Osteoblast (primary cell): ENCODE results near the gene MSRB2. TPM values are rescaled to one million over a fixed set of nuclear protein-coding genes. Genes with fewer than 3 reads are reported as not detected.

Experiments used
- DNase-seq: peaks from one replicate; pipeline ENCODE4 v3.0.0; 2011; ENCODE audit warnings: low spot score, mixed read lengths; ENCODE audit not compliant: insufficient read length; ENCODE audit errors: missing footprints
- H2AFZ ChIP-seq: 2 replicates; pipeline ENCODE4 v1.6.0; 2011; ENCODE audit warnings: mild to moderate bottlenecking, low read length
- H3K27ac ChIP-seq: 2 replicates; pipeline ENCODE4 v1.5.1; 2011; ENCODE audit warnings: mild to moderate bottlenecking, low read depth, low read length, moderate library complexity
- H3K27me3 ChIP-seq: 2 replicates; pipeline ENCODE4 v1.6.0; 2012; ENCODE audit warnings: mild to moderate bottlenecking, control low read depth, inconsistent platforms, low read length, moderate library complexity; ENCODE audit not compliant: insufficient read depth
- H3K36me3 ChIP-seq: 2 replicates; pipeline ENCODE4 v1.5.1; 2011; ENCODE audit warnings: mild to moderate bottlenecking, low read length, control low read depth, moderate library complexity; ENCODE audit not compliant: insufficient read depth
- H3K4me1 ChIP-seq: 2 replicates; pipeline ENCODE4 v1.5.1; 2011; ENCODE audit warnings: mild to moderate bottlenecking, low read length, control low read depth, moderate library complexity; ENCODE audit not compliant: insufficient read depth
- H3K4me2 ChIP-seq: 2 replicates; pipeline ENCODE4 v1.6.0; 2011; ENCODE audit warnings: mild to moderate bottlenecking, low read length; ENCODE audit not compliant: insufficient read depth
- H3K4me3 ChIP-seq: fragments of 200-600 bp; sonication (generic); 3 replicates; pipeline ENCODE4 v1.5.1; 2012; ENCODE audit warnings: mild to moderate bottlenecking, low read length, inconsistent platforms; ENCODE audit not compliant: insufficient read depth
- H3K79me2 ChIP-seq: 2 replicates; pipeline ENCODE4 v1.6.0; 2012; ENCODE audit warnings: mild to moderate bottlenecking, low read length, control low read depth, inconsistent platforms; ENCODE audit not compliant: insufficient read depth
- H3K9me3 ChIP-seq: 2 replicates; pipeline ENCODE4 v1.5.1; 2011; ENCODE audit warnings: low read depth, low read length, control low read depth
- H4K20me1 ChIP-seq: 2 replicates; pipeline ENCODE4 v1.6.0; 2012; ENCODE audit warnings: mild to moderate bottlenecking, low read length, control low read depth; ENCODE audit not compliant: insufficient read depth
- total RNA-seq: library from RNA; depleted of rRNA; stranded (reverse); fragments of >200 nt; gene quantifications from 2 replicates; pipeline ENCODE4 v1.2.3, GENCODE V29; 2012
- TF ChIP-seq, protein P1 (sequence below): IDR thresholded peaks from 2 replicates; pipeline ENCODE4 v1.5.1; 2011; ENCODE audit warnings: mild to moderate bottlenecking, low read depth, low read length, moderate library complexity; ENCODE audit errors: extremely low read depth

MSRB2 gene
- total RNA-seq = 6.9 and 10.6 TPM in 2 replicates

DNA sequence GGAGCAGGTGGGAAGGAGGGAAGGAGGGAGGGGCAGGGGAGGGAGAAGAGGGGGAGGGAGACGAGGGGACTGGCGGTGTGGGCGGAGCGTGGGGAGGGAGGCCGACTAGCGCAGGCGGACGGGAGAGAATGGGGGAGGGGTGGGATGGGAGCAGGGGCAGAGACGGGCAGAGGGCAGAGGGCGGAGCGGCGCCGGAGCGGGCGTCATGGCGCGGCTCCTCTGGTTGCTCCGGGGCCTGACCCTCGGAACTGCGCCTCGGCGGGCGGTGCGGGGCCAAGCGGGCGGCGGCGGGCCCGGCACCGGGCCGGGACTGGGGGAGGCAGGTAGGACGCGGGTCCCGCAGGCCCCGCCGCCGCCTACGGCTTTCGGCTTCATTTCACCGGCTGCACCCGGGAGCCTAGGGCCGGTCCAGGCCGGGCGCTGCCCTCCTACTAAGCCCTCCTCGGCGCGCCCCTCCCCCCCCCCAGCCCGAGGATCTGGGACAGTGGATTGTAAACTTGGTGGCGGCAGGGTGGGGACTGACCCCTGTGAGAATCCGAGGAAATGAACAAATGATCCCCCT, at the start of gene MSRB2:
Gene MSRB2, plus strand, starts transcription at position 176 of the 562 bp plus-strand sequence. Its CDS starts 30 bp downstream, at position 206.
- H3K27me3 ChIP-seq = no peaks in the 10 kb centered on the region
- peaks cover 13% of the 10 kb centered on the region for H3K4me1 ChIP-seq
- peak within 1 kb of the TSS; percentile 82 for H3K4me3 ChIP-seq
- peaks cover 13% of the 10 kb centered on the region for H3K79me2 ChIP-seq
- DNase-seq = peak; percentile 97
- peak within 1 kb of the TSS; percentile 81 for H2AFZ ChIP-seq
- no peaks in the 10 kb centered on the region for H3K9me3 ChIP-seq
- TF ChIP-seq, protein P1, sequence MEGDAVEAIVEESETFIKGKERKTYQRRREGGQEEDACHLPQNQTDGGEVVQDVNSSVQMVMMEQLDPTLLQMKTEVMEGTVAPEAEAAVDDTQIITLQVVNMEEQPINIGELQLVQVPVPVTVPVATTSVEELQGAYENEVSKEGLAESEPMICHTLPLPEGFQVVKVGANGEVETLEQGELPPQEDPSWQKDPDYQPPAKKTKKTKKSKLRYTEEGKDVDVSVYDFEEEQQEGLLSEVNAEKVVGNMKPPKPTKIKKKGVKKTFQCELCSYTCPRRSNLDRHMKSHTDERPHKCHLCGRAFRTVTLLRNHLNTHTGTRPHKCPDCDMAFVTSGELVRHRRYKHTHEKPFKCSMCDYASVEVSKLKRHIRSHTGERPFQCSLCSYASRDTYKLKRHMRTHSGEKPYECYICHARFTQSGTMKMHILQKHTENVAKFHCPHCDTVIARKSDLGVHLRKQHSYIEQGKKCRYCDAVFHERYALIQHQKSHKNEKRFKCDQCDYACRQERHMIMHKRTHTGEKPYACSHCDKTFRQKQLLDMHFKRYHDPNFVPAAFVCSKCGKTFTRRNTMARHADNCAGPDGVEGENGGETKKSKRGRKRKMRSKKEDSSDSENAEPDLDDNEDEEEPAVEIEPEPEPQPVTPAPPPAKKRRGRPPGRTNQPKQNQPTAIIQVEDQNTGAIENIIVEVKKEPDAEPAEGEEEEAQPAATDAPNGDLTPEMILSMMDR = no peak
- no peaks in the 10 kb centered on the region for H3K36me3 ChIP-seq
- H3K4me2 ChIP-seq = peak within 1 kb of the TSS; percentile 89
- H4K20me1 ChIP-seq = peaks cover 8% of the 10 kb centered on the region
- peak within 1 kb of the TSS; percentile 71 for H3K27ac ChIP-seq

DNA sequence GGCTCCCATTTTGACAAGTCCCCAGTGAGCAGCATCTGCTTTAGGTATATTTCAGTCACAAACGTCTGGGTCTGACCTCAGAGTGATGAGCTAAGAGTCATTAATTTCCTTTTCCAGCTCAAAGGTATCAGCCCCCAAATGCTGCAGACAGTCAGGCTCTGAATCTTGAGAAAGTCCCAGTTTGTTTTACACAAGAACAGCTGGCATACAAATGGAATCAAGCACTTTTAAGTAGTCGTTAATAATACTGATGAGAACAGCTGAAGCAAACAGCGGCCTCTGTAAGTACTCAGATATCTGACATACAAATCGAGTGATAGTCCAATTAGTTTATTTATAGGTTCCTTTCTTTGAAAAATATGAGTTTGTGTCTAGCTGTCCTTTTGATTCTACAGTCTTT, 49.4 kb upstream of the MSRB2 start:
- Histone ChIP-seq H3K36me3 (no peaks in the 10 kb centered on the region), H3K4me1 (no peaks in the 10 kb centered on the region), H3K27ac (no peak overlapping the region), H3K4me2 (no peak overlapping the region), H3K9me3 (no peaks in the 10 kb centered on the region), H2AFZ (no peak overlapping the region), H3K27me3 (no peaks in the 10 kb centered on the region), H3K79me2 (no peaks in the 10 kb centered on the region), H3K4me3 (no peak overlapping the region), H4K20me1 (no peaks in the 10 kb centered on the region)
- TF ChIP-seq, protein P1 = no peak
- no peak for DNase-seq

DNA sequence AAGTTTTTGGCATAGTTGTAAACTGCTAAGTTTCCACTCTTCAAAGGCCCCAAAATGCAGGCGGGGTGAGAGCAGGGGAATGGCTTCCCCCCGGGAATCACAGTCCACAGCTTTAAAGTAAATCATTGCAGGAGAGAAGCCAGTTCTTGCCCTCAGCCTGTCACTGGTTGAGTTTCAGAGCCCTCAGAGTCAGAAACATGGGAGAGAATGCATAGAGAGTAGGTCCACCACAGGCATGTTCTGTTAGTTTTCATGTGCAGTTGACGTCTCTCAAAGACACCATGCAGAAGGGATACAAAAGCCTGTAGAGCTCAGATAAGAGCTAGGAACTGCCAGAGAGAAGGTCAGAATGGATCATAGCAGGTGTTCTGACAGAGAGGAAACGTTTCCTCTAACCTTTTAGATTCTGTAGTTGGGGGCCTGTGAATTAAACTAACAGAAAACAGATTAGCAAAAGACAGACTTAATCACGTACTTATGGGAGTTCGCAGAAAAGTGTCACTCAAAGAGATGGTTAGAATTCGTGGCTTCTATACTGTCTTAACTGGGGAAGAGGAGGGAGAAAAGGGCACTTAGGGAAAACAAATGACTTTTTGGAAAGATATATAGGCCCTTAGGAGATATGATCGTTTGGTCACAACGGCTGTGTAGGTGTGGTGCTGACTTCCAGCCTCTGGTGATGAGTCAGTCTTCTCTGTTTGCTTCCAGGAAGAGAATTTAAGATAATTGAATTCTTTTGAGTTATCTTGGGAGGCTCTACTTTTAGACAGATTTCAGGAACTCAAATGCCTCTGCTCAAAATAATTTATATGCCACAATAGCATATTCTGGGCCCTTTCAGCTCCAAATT, 48.0 kb upstream of the MSRB2 start:
- Histone ChIP-seq H3K79me2 (no peaks in the 10 kb centered on the region), H3K27ac (no peak overlapping the region)
- TF ChIP-seq, protein P1 = no peak

DNA sequence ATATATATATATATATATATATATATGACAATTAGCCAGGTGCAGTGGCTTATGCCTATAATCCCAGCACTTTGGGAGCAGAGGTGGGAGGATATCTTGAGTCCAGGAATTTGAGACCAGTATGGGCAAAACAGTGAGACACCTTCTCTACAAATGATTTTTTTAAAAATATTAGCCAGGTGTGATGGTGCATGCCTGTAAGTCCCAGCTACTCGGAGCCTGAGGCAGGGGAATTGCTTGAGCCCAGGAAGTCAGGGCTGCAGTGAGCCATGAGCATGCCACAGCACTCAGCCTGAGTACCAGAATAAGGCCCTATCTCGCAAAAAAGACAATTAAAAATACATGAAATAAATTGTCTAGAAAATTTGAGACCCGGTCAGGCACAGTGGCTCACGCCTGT, 47.2 kb upstream of the MSRB2 start:
- Histone ChIP-seq H3K27me3 (no peaks in the 10 kb centered on the region), H3K9me3 (no peaks in the 10 kb centered on the region), H3K27ac (no peak overlapping the region), H2AFZ (no peak overlapping the region), H3K4me1 (no peaks in the 10 kb centered on the region), H3K36me3 (no peaks in the 10 kb centered on the region), H3K79me2 (no peaks in the 10 kb centered on the region), H3K4me2 (no peak overlapping the region), H3K4me3 (no peak overlapping the region), H4K20me1 (no peaks in the 10 kb centered on the region)
- TF ChIP-seq, protein P1 = no peak
- DNase-seq = no peak

More for the DNA sequence above, 48.0 kb upstream of the MSRB2 start:
- H2AFZ ChIP-seq = no peak overlapping the region
- no peaks in the 10 kb centered on the region for H3K9me3 ChIP-seq
- no peak overlapping the region for H3K4me2 ChIP-seq
- DNase-seq = no peak
- no peaks in the 10 kb centered on the region for H3K4me1 ChIP-seq
- no peaks in the 10 kb centered on the region for H3K27me3 ChIP-seq
- H4K20me1 ChIP-seq = no peaks in the 10 kb centered on the region
- H3K36me3 ChIP-seq = no peaks in the 10 kb centered on the region
- H3K4me3 ChIP-seq = no peak overlapping the region
